Spleen (tissue), 11 donors: ENCODE results near the gene WSCD2. TPM values are rescaled to one million over a fixed set of nuclear protein-coding genes. Genes with fewer than 3 reads are reported as not detected.

Experiments used
- DNase-seq: peaks from one replicate; pipeline ENCODE4 v3.0.0-alpha.2; 2020
- H3K27ac ChIP-seq, 8 donors: fragments of 200-600 bp; sonication (generic) in 7 of 8; 1 replicate in 4 of 8; 2 replicates in 4 of 8; pipeline versions ENCODE4 v1.5.0 to v1.8.0; 2016 to 2021; ENCODE audit warnings: inconsistent platforms in 4 of 8, mild to moderate bottlenecking in 4 of 8, moderate library complexity in 1 of 8
- H3K27me3 ChIP-seq, 7 donors: fragments of 200-600 bp; sonication (generic) in 6 of 7; replicated peaks in 1 of 7; 1 replicate in 4 of 7; 2 replicates in 3 of 7; pipeline versions ENCODE4 v1.5.0 to v1.8.0; 2016 to 2021; ENCODE audit warnings: inconsistent platforms in 3 of 7, mild to moderate bottlenecking in 1 of 7
- H3K36me3 ChIP-seq, 6 donors: fragments of 200-600 bp; sonication (generic) in 5 of 6; 1 replicate in 4 of 6; 2 replicates in 2 of 6; pipeline versions ENCODE4 v1.5.0 to v1.8.0; 2016 to 2021; ENCODE audit warnings: inconsistent platforms in 2 of 6
- H3K4me1 ChIP-seq, 6 donors: fragments of 200-600 bp; sonication (generic) in 5 of 6; 1 replicate in 3 of 6; 2 replicates in 3 of 6; pipeline versions ENCODE4 v1.5.0 to v1.8.0; 2016 to 2021; ENCODE audit warnings: inconsistent platforms in 3 of 6
- H3K4me3 ChIP-seq, 8 donors: fragments of 200-600 bp; sonication (generic) in 7 of 8; 1 replicate in 4 of 8; 2 replicates in 4 of 8; pipeline versions ENCODE4 v1.5.0 to v1.8.0; 2016 to 2021; ENCODE audit warnings: inconsistent platforms in 4 of 8, mild to moderate bottlenecking in 4 of 8, moderate library complexity in 2 of 8
- H3K9me3 ChIP-seq, 8 donors: fragments of 200-600 bp; sonication (generic) in 7 of 8; 1 replicate in 4 of 8; 2 replicates in 4 of 8; pipeline versions ENCODE4 v1.5.0 to v1.8.0; 2016 to 2021; ENCODE audit warnings: inconsistent platforms in 4 of 8
- POLR2A ChIP-seq, 3 donors: fragments of 450-650 bp; IDR thresholded peaks; one replicate each; pipeline ENCODE4 v1.5.1; 2017; ENCODE audit warnings: antibody characterized with exemption in 3 of 3, mild to moderate bottlenecking in 1 of 3
- POLR2AphosphoS5 ChIP-seq, 3 donors: sonication (generic); formaldehyde crosslinking; IDR thresholded peaks; one replicate each; pipeline ENCODE4 v1.5.1; 2017; ENCODE audit warnings: antibody characterized with exemption in 3 of 3
- WGBS, 5 donors: extraction: QIAGEN DNeasy Blood & Tissue Kit in 3 of 5; methylation state at CpG; one replicate each; pipeline versions ENCODE4 v1.1.5 to v1.1.7; 2013 to 2018; 5-methylcytosine and 5-hydroxymethylcytosine counted together
- intact Hi-C: fragments of 100-400 bp; cut with DNase I; formaldehyde crosslinking; loops from one replicate; pipeline ENCODE4 v1.15.0; 2023; ENCODE audit warnings: low total_unique reads
- polyA plus RNA-seq, 3 donors: library from polyadenylated mRNA; stranded (reverse); fragments of 200-250 nt; gene quantifications; one replicate each; pipeline ENCODE4 v1.2.1, GENCODE V29; 2013
- total RNA-seq, 7 donors: library from RNA; depleted of rRNA in 3 of 7; stranded (reverse); fragments of >200 nt in 3 of 7; fragmentation: NEBNext Ultra II Directional in 4 of 7; extraction: Animal tissue kit (Norgen Biotek cat#: 25700) in 4 of 7; gene quantifications; one replicate each; pipeline versions ENCODE4 v1.1.0 to v1.2.1, GENCODE V29; 2016 to 2021
- TF ChIP-seq, protein P1 (sequence below), 11 experiments: fragments of 200-600 bp in 7 of 11; fragments of 450-650 bp in 4 of 11; sonication (generic) in 4 of 11; IDR thresholded peaks in 8 of 11; conservative IDR thresholded peaks in 3 of 11; 1 replicate in 7 of 11; 2 replicates in 4 of 11; pipeline versions ENCODE4 v1.4.0 to v1.8.0; 2016 to 2021; ENCODE audit warnings: antibody characterized with exemption in 11 of 11, inconsistent platforms in 4 of 11, mild to moderate bottlenecking in 1 of 11
- donor health status: healthy with polysubstance abuse.
- donor health status: DM: no; HTN: no; CAD: no; lungs with moderate emphysema.
- donor health status: DM: no; HTN: no; CAD: no.
- donor health status: Bipolar disorder and iron deficiency.
- donor health status: healthy.
- donor health status: DM: no; HTN: no; CAD: no.
- donor health status: DM: yes; HTN: yes; CAD: no.

WSCD2 gene
- total and polyA plus RNA-seq, 10 donors = 0.09 to 0.60 (median 0.23) TPM; not detected in 1

DNA sequence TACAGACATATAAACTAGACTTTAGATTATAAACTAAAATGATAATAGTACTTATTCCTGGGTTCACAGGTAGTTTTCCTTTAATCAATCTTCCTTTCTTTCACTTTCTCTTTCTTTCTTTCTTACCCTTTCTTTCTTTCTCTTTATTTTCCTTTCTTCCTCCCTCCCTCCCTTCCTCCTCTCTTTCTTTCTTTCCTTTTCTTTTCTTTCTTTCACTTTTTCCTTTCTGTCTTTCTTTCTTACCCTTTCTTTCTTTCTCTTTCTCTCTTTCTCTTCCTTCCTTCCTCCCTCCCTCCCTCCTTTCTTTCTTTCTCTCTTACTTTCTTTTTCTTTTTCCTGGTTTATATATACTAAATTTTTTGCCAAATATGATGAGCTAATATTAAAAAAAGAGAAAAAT, 148.5 kb downstream of the WSCD2 start:
- TF ChIP-seq POLR2A (IDR thresholded peaks at IDR 0.05) (no peak), POLR2AphosphoS5 (IDR thresholded peaks at IDR 0.05) (no peak)
- TF ChIP-seq, protein P1, sequence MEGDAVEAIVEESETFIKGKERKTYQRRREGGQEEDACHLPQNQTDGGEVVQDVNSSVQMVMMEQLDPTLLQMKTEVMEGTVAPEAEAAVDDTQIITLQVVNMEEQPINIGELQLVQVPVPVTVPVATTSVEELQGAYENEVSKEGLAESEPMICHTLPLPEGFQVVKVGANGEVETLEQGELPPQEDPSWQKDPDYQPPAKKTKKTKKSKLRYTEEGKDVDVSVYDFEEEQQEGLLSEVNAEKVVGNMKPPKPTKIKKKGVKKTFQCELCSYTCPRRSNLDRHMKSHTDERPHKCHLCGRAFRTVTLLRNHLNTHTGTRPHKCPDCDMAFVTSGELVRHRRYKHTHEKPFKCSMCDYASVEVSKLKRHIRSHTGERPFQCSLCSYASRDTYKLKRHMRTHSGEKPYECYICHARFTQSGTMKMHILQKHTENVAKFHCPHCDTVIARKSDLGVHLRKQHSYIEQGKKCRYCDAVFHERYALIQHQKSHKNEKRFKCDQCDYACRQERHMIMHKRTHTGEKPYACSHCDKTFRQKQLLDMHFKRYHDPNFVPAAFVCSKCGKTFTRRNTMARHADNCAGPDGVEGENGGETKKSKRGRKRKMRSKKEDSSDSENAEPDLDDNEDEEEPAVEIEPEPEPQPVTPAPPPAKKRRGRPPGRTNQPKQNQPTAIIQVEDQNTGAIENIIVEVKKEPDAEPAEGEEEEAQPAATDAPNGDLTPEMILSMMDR (IDR thresholded peaks at IDR 0.05 in 8 of 11, conservative IDR thresholded peaks at IDR 0.05 in 3 of 11) = no peak
- H3K27me3 ChIP-seq = peaks cover 0 to 37% (median 0%) of the 10 kb centered on the region in 7 donors
- H3K4me3 ChIP-seq = no peak overlapping the region
- no peak for DNase-seq
- H3K27ac ChIP-seq = no peak overlapping the region
- H3K4me1 ChIP-seq = peaks cover 0 to 4% (median 0%) of the 10 kb centered on the region in 6 donors
- peaks cover 0 to 7% (median 0%) of the 10 kb centered on the region in 8 donors for H3K9me3 ChIP-seq
- intact Hi-C loops = no loop called here
- H3K36me3 ChIP-seq = no peaks in the 10 kb centered on the region

DNA sequence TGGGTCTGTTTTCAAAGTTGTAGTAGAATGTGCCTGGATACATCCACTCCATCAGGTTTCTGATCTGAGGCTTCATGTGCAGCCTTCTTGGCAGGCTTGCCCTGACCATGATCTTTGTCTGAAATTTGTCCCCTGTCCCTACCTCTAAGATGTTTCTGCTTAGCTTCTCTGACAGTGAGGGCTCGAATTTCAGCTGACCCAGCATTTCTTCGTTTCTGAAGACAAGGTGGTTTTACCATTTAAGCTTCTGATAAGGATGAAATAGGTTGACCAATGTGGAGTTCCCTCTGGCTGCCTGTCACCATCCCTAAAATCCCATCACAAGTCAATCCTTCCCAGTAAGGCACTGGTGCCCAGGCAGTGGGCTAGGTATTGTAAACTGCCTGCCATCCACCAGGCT, 153.1 kb downstream of the WSCD2 start:
- DNase-seq = no peak
- Histone ChIP-seq H3K27ac (no peak overlapping the region), H3K27me3 (peaks cover 0 to 71% (median 0%) of the 10 kb centered on the region in 7 donors), H3K36me3 (no peaks in the 10 kb centered on the region), H3K9me3 (no peaks in the 10 kb centered on the region), H3K4me1 (peaks cover 0 to 13% (median 0%) of the 10 kb centered on the region in 6 donors), H3K4me3 (no peak overlapping the region)
- 29 to 41% (median 31%) methylated on average over 2 of the region's 2 CpGs for WGBS, 5 donors
- intact Hi-C loops = no loop called here
- TF ChIP-seq POLR2A (IDR thresholded peaks at IDR 0.05) (no peak), POLR2AphosphoS5 (IDR thresholded peaks at IDR 0.05) (no peak)
- TF ChIP-seq, protein P1 (IDR thresholded peaks at IDR 0.05 in 8 of 11, conservative IDR thresholded peaks at IDR 0.05 in 3 of 11) = no peak

- Histone ChIP-seq H3K27ac (no peak overlapping the region), H3K36me3 (no peaks in the 10 kb centered on the region), H3K27me3 (peaks cover 0 to 71% (median 0%) of the 10 kb centered on the region in 7 donors), H3K9me3 (no peaks in the 10 kb centered on the region), H3K4me1 (peaks cover 0 to 13% (median 0%) of the 10 kb centered on the region in 6 donors), H3K4me3 (no peak overlapping the region)
- WGBS, 5 donors = 8 to 32% (median 14%) methylated on average over 3 of the region's 3 CpGs
- intact Hi-C loops = no loop called here
- DNase-seq = no peak
- TF ChIP-seq POLR2A (IDR thresholded peaks at IDR 0.05) (no peak), POLR2AphosphoS5 (IDR thresholded peaks at IDR 0.05) (no peak)
- TF ChIP-seq, protein P1 (IDR thresholded peaks at IDR 0.05 in 8 of 11, conservative IDR thresholded peaks at IDR 0.05 in 3 of 11) = no peak
Measured at GRCh38 chr12:108282676-108283075, 153.6 kb downstream of the WSCD2 start.

DNA sequence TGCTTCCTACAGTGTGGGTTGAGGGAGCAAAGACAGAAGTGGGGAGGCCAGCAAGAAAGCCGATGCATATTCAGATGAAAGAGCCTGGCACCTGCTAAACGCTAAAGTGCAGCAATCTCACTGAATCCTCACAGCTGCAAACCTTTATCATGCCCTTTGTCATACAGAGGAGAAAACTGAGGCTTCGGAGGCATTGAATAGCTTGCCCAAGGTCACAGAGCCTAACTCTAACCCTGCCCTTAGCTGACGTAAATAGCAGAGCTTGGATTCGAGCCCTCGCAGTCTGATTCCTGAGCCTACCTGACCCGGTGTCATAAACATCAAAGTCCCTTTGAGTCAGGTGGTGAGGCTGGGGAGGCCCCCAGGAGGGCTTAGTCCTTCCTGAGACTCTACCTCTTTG, 155.1 kb downstream of the WSCD2 start:
- WGBS, 5 donors = 62 to 73% (median 70%) methylated on average over 3 to 7 of the region's 7 CpGs
- DNase-seq = no peak
- no peaks in the 10 kb centered on the region for H3K36me3 ChIP-seq
- no peaks in the 10 kb centered on the region for H3K9me3 ChIP-seq
- intact Hi-C loops = no loop called here
- no peak overlapping the region for H3K27ac ChIP-seq
- peaks cover 0 to 69% (median 0%) of the 10 kb centered on the region in 7 donors for H3K27me3 ChIP-seq
- TF ChIP-seq POLR2AphosphoS5 (IDR thresholded peaks at IDR 0.05) (no peak), POLR2A (IDR thresholded peaks at IDR 0.05) (no peak)
- TF ChIP-seq, protein P1 (IDR thresholded peaks at IDR 0.05 in 8 of 11, conservative IDR thresholded peaks at IDR 0.05 in 3 of 11) = no peak
- H3K4me1 ChIP-seq = peaks cover 0 to 13% (median 0%) of the 10 kb centered on the region in 6 donors
- H3K4me3 ChIP-seq = no peak overlapping the region
